ENCODE results near the gene APLN.

Gene APLN

DNA sequence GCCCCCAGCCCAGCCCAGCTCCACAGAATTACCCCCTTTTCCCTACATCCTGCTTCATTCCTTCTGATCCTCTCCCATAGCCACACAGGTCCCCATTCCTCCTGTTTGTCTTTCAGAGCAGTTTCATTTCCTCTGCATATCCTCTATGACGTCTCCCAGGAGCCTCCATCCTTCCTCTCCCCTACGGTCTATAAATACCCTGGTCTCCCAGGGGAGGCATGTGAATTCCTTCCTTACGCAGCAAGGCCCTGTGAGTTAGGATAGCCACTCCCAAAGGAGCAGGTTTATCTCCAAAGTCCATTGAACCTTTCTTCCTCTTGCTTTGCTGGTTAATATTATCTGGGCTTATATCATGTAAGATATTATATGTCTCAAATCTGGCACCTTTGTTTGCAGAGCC is 8.4 kb upstream of the APLN start:
- TF ChIP-seq, protein P1, sequence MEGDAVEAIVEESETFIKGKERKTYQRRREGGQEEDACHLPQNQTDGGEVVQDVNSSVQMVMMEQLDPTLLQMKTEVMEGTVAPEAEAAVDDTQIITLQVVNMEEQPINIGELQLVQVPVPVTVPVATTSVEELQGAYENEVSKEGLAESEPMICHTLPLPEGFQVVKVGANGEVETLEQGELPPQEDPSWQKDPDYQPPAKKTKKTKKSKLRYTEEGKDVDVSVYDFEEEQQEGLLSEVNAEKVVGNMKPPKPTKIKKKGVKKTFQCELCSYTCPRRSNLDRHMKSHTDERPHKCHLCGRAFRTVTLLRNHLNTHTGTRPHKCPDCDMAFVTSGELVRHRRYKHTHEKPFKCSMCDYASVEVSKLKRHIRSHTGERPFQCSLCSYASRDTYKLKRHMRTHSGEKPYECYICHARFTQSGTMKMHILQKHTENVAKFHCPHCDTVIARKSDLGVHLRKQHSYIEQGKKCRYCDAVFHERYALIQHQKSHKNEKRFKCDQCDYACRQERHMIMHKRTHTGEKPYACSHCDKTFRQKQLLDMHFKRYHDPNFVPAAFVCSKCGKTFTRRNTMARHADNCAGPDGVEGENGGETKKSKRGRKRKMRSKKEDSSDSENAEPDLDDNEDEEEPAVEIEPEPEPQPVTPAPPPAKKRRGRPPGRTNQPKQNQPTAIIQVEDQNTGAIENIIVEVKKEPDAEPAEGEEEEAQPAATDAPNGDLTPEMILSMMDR (IDR thresholded peaks at IDR 0.05; ENCODE audit: low read depth, low read length): no peak
- DNase-seq (ENCODE audit: extremely low read depth, low read depth): no peak

DNA sequence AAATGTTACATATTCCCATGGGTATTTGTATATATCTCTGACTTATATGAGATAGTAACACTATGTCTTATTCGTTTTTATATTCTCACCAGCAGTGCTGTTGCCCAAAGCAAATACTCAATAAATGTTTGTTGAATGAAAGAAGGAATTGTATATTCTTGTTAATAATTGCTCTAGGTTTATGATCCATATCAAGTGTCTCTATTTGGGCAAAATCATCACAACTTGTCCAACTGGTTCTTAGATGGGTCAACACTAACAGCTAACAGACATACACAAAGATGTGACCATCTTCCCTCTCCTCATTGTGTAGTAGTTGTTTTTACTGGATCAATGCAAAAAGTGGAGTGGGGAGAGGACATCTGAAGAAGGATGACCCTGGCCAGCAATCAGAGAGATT is 6.6 kb upstream of the APLN start:
- DNase-seq (ENCODE audit: extremely low read depth, low read depth): no peak

DNA sequence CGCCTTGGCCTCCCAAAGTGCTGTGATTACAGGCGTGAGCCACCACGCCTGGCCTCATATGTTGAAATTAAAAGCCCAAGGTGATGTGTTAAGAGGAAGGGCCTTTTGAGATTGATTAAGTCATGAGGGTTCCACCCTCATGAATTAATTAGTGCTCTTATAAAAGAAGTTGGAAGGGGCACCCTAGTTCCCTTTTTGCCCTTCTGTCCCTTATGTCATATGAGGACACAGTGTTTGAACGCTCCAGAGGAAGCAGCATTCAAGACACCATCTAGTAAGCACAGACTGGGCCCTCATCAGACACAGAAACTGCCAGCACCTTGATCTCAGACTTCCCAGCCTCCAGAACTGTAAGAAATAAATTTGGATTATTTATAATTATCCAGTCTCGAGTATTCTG is 5.1 kb upstream of the APLN start:
- no peak for DNase-seq (ENCODE audit: extremely low read depth, low read depth)
- TF ChIP-seq, protein P1 (IDR thresholded peaks at IDR 0.05; ENCODE audit: low read depth, low read length): no peak

More for the DNA sequence above, 6.6 kb upstream of the APLN start:
- TF ChIP-seq, protein P1 (IDR thresholded peaks at IDR 0.05; ENCODE audit: low read depth, low read length): no peak

DNA sequence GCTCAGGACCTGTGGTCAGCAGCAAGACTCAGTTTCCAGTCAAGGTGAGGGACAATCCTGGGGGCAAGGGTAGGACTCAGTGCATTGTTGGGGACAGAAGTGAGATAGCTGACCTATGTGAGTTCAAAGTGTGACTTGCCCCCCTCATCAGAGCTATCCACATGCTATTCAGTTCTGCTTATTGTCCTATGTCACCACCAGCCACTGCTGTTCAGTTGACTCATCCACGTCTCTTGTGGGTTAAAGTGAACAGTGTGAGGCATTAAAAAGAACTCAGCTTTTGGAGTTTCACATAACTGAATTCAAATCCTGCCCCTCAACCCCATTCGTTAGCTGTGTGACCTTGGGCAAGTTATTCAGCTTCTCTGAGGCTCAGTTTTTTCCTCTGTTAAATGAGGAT is 4.4 kb upstream of the APLN start:
- no peak for DNase-seq (ENCODE audit: extremely low read depth, low read depth)
- TF ChIP-seq, protein P1 (IDR thresholded peaks at IDR 0.05; ENCODE audit: low read depth, low read length): no peak

DNA sequence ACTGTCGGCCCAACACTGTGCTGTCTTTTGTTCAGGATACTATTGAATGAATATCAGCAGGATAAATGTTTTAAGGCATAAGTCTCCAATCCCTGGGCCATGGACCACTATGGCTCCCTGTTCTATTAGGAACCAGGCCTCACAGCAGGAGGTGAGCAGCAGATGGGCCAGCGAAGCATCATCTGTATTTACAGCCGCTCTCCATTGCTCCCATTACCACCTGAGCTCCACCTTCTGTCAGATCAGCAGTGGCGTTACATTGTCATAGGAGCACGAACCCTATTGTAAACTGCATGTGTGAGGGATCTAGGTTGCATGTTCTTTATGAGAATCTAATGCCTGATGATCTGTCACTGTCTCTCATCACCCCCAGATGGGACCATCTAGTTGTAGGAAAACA is 3.7 kb upstream of the APLN start:
- no peak for DNase-seq (ENCODE audit: extremely low read depth, low read depth)
- TF ChIP-seq, protein P1 (IDR thresholded peaks at IDR 0.05; ENCODE audit: low read depth, low read length): no peak

DNA sequence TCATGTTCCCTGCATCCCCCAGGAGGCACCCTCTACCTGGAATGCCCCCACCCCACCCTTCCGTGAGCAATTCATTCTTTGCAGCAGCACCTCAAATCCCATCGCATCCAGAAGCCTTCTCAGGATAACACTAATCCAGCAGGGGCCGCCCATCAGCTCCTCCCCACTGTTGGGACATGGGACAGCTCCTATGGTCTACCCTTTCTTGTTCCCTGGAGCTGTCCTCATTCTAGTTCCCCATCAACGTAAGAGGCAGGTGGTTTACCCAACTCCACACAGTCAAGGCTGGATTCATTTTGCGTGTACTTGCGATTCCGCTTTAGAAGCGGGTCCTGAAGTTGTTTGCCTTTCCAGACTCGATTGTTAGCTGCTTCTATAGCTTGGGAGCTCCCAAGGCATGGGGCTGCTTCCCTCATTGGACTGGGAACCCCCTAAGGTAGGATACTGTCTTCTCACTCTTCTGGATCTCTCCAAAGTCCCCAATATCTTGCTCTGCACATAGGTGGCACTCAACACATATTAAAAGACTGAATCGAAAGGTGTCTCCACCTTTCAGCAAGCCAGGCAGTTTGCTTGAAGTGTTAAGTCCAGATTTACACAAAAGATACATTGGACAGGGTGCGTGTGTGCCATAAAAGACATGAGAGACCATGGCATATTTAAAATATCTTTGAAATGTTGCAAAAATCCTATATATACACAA is 942 bp upstream of the APLN start:
- DNase-seq (ENCODE audit: extremely low read depth, low read depth): no peak
- TF ChIP-seq, protein P1 (IDR thresholded peaks at IDR 0.05; ENCODE audit: low read depth, low read length): no peak

DNA sequence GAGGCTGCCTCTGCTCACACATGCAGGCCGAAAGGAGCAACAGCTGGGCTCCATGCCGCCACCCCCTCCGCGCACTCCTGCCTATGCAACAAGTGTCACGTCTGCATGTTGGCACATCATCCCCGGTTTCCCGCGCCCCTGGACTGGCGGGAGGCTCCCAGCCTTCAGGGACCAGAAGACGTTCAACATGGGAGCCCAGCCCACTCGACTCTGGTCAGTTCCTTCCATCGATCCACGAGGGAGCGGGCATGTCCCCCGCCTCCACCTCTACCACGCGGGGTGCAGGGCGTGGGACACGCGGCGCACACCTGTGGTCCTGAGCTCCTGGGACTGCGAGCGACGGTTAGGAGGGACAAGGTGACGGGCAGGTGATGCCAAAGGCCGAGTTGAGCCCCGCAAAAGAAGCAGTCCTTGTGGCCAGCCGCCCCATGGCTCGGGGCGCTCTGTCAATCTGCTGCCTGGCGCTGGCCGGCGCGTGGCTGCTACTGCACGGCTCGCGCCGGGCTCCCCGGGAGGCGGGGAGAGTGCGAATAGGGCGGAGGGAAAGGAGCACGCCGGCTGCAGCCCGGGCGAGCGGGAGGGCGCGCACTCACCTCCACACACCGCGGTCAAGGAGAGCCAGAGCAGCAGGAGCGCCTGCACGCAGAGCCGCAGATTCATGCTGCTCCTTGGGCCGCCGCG is 645 bp downstream of the APLN start:
- TF ChIP-seq, protein P1 (IDR thresholded peaks at IDR 0.05; ENCODE audit: low read depth, low read length): no peak
- no peak for DNase-seq (ENCODE audit: extremely low read depth, low read depth)
